ENCODE data around the gene ATOSB. TPM values are rescaled to one million over a fixed set of nuclear protein-coding genes. Genes with fewer than 3 reads are reported as not detected.

Gene ATOSB
- total and polyA plus RNA-seq, 2 of the 8 experiments (the other 6 are each of a cell fraction or from before 2014, with no cell fraction given): 6.9 to 10.4 TPM

DNA sequence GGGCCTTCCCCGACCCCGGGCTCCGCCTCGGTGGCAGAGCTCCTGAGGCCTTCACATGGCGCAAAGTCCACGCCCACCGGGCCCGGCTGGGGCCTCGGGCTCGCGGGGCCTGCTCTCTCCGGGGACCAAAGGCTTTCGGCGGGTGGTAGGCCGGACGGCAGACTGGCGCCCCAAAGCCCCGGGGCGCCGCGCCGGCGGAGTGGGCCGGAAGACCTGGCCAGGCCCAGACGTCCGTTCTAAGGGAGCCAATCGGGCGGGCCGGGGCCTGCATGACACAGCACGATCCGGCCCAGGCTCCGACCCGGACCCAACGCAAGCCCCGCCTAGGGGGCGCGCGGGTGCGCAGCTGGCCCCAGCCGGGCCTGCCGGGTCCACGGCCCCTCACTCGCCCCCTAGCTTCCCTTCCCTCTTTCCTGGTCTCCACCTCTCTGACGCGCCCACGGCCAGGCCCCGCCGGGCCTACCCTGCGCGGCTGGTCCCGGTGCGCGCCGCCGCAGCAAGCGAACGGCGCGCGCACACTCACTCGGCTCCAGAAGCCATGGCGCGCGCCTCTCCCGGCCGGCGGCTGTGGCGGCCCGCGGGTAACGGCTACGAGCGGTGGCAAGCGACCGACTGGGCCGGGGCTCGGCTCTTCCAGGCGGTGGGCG, 43.7 kb downstream of the ATOSB start:
- CTCF ChIA-PET (ENCODE audit: partially characterized antibody): interaction anchor here (0.6 to 4.4 kb wide), 12 partner anchors 8 to 172 kb away, joined by 3 to 15 read pairs (median 4); partner anchors contain the start of genes FANCG and PIGO
- no peak for TF ChIP-seq CHD2 (IDR thresholded peaks at IDR 0.05; ENCODE audit: low read length)
- no peak for TF ChIP-seq GABPA (IDR thresholded peaks at IDR 0.05; ENCODE audit: borderline replicate concordance, insufficient read depth, low read length)
- no peak for TF ChIP-seq NANOG (IDR thresholded peaks at IDR 0.05; ENCODE audit: insufficient read depth, low read depth, low read length, poor library complexity, severe bottlenecking)
- TF ChIP-seq, protein P1, sequence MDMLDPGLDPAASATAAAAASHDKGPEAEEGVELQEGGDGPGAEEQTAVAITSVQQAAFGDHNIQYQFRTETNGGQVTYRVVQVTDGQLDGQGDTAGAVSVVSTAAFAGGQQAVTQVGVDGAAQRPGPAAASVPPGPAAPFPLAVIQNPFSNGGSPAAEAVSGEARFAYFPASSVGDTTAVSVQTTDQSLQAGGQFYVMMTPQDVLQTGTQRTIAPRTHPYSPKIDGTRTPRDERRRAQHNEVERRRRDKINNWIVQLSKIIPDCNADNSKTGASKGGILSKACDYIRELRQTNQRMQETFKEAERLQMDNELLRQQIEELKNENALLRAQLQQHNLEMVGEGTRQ (IDR thresholded peaks at IDR 0.05; ENCODE audit: low read length): no peak
- no peak for TF ChIP-seq BCL11A (IDR thresholded peaks at IDR 0.05; ENCODE audit: low read depth in 2 of 2, low read length in 2 of 2)
- TF ChIP-seq RBBP5 (IDR thresholded peaks at IDR 0.05; ENCODE audit: borderline replicate concordance, low read depth, low read length): no peak
- no peak for TF ChIP-seq SIX5 (IDR thresholded peaks at IDR 0.05; ENCODE audit: low read depth, low read length)
- TF ChIP-seq RFX5 (IDR thresholded peaks at IDR 0.05; ENCODE audit: borderline replicate concordance, low read depth, low read length): no peak
- no peak for TF ChIP-seq EP300 (IDR thresholded peaks at IDR 0.05; ENCODE audit: borderline replicate concordance in 1 of 2, low read depth in 2 of 2, low read length in 2 of 2)
- no peak for TF ChIP-seq SAP30 (IDR thresholded peaks at IDR 0.05; ENCODE audit: insufficient read depth, insufficient replicate concordance, low read length)

More for the DNA sequence above, 43.7 kb downstream of the ATOSB start:
- Histone ChIP-seq H2BK5ac (ENCODE audit: low read depth, low read length) (peak overlapping the region; percentile 87), H2BK120ac (replicated peaks; ENCODE audit: low read depth, low read length) (no peak overlapping the region), H3K4me3 (ENCODE audit: extremely low read depth in 1 of 4, insufficient read depth in 2 of 4, low read depth in 3 of 4, low read length in 4 of 4) (peak overlapping the region; percentile 75 to 94 (median 87)), H2BK12ac (ENCODE audit: low read depth, low read length) (no peak overlapping the region), H3K23ac (ENCODE audit: insufficient read length) (no peak overlapping the region), H3K79me1 (ENCODE audit: low read depth, low read length) (peaks cover 3% of the 10 kb centered on the region; the same call in 1 of the 2 replicates), H3K4me2 (ENCODE audit: insufficient read depth in 1 of 2, low read depth in 2 of 2, low read length in 2 of 2) (peak overlapping the region; percentile 85 to 86; a peak in 3 of 4 replicates), H3K9me3 (ENCODE audit: insufficient read depth in 2 of 2, low read depth in 1 of 2, low read length in 1 of 2) (no peaks in the 10 kb centered on the region), H3K56ac (replicated peaks; ENCODE audit: insufficient read length, low read depth, low read length) (peak overlapping the region; percentile 78), H2BK20ac (ENCODE audit: low read length) (no peak overlapping the region), H3K4ac (replicated peaks; ENCODE audit: insufficient read length, low read depth, low read length) (peak overlapping the region; percentile 92), H3K27me3 (replicated peaks in 1 of 4; ENCODE audit: control insufficient read depth in 3 of 4, extremely low read depth in 1 of 4, insufficient read depth in 3 of 4, low read length in 3 of 4) (no peaks in the 10 kb centered on the region), H2AK5ac (ENCODE audit: low read depth, low read length) (no peak overlapping the region), H3K27ac (ENCODE audit: low read depth, low read length) (peak overlapping the region; percentile 93), H4K91ac (replicated peaks; ENCODE audit: insufficient read length, low read length) (peak overlapping the region; percentile 19), H4K5ac (ENCODE audit: insufficient read length, low read depth, low read length) (peak overlapping the region; percentile 87), H3K4me1 (replicated peaks in 1 of 4; ENCODE audit: control insufficient read depth in 3 of 4, insufficient read depth in 4 of 4, low read length in 3 of 4) (peaks cover 4 to 12% (median 7%) of the 10 kb centered on the region in 4 experiments), H3K9ac (replicated peaks in 1 of 4; ENCODE audit: extremely low read depth in 1 of 4, low read depth in 3 of 4, low read length in 3 of 4) (peak overlapping the region; percentile 90 to 99 (median 93)), H4K20me1 (replicated peaks in 1 of 2; ENCODE audit: control insufficient read depth in 1 of 2, insufficient read depth in 2 of 2, low read length in 2 of 2) (peaks cover 14 to 31% of the 10 kb centered on the region in 2 experiments), H3K36me3 (ENCODE audit: control insufficient read depth in 2 of 4, insufficient read depth in 4 of 4, low read length in 3 of 4) (peaks cover 25 to 51% (median 45%) of the 10 kb centered on the region in 4 experiments), H2BK15ac (ENCODE audit: low read length) (no peak overlapping the region), H2AFZ (ENCODE audit: low read length) (no peak overlapping the region), H3K14ac (ENCODE audit: insufficient read length) (no peak overlapping the region), H3K23me2 (ENCODE audit: low read depth, low read length) (peaks cover 3% of the 10 kb centered on the region; the same call in 1 of the 2 replicates), H4K8ac (ENCODE audit: extremely low read depth, insufficient read depth, low read length) (peak overlapping the region; percentile 98), H3K18ac (ENCODE audit: extremely low read depth, low read length) (peak overlapping the region; percentile 62; the same call in 1 of the 2 replicates), H3K79me2 (ENCODE audit: control insufficient read depth in 1 of 2, insufficient read depth in 2 of 2, low read length in 2 of 2) (peaks cover 38 to 50% of the 10 kb centered on the region in 2 experiments)
- DNase-seq (ENCODE audit: low read depth in 1 of 2, low spot score in 2 of 2) (peak; percentile 59 to 89), FAIRE-seq (no peak)
- 3% methylated on average over 37 of the region's 79 CpGs; no CpG with 5 or more reads in 1 of the 2 experiments for WGBS, 2 experiments (ENCODE audit: extremely low coverage in 1 of 2, insufficient coverage in 1 of 2, insufficient read length in 1 of 2, insufficient replicate concordance in 2 of 2, low coverage in 1 of 2, low lambda C conversion rate in 2 of 2, missing lambda C conversion rate in 1 of 2)
- POLR2A ChIA-PET (ENCODE audit: partially characterized antibody): interaction anchor here (0.6 to 17.6 kb wide), 35 partner anchors 9 to 1882 kb away, joined by 3 to 440 read pairs (median 5); partner anchors contain the start of genes ATOSB, CCDC107, CREB3 and DNAJB5

All from H1 (cell line).